Transverse colon (tissue), 4 donors: ENCODE results near the gene LPAR1. TPM values are rescaled to one million over a fixed set of nuclear protein-coding genes. Genes with fewer than 3 reads are reported as not detected.
A peak's percentile ranks its signal among the peaks of the same experiment; 100 is the strongest.

ENCODE experiments used
- DNase-seq: peaks from one replicate; pipeline ENCODE4 v3.0.0-alpha.2; 2019
- H3K27ac ChIP-seq, 4 donors: fragments of 200-600 bp; sonication (generic); 2 replicates each; pipeline ENCODE4 v1.5.1; 2016 to 2018; ENCODE audit warnings: inconsistent platforms in 4 of 4
- H3K27me3 ChIP-seq: fragments of 200-600 bp; sonication (generic); 2 replicates; pipeline ENCODE4 v1.5.1; 2017; ENCODE audit warnings: inconsistent platforms
- H3K36me3 ChIP-seq, 4 donors: fragments of 200-600 bp; sonication (generic); 2 replicates each; pipeline ENCODE4 v1.5.1; 2017 to 2019; ENCODE audit warnings: inconsistent platforms in 4 of 4
- H3K4me1 ChIP-seq, 4 donors: fragments of 200-600 bp; sonication (generic); 2 replicates each; pipeline ENCODE4 v1.5.1; 2017 to 2020; ENCODE audit warnings: inconsistent platforms in 4 of 4
- H3K4me3 ChIP-seq, 4 donors: fragments of 200-600 bp; sonication (generic); 1 replicate in 1 of 4; 2 replicates in 3 of 4; pipeline versions ENCODE4 v1.5.1 to v1.6.1; 2017 to 2019; ENCODE audit warnings: inconsistent platforms in 4 of 4
- H3K9me3 ChIP-seq, 2 donors: fragments of 200-600 bp; sonication (generic); 2 replicates each; pipeline ENCODE4 v1.5.1; 2017 to 2019; ENCODE audit warnings: inconsistent platforms in 2 of 2
- EP300 ChIP-seq: sonication (generic); formaldehyde crosslinking; IDR thresholded peaks from one replicate; pipeline ENCODE4 v1.6.1; 2017; ENCODE audit warnings: antibody characterized with exemption, low read depth
- POLR2A ChIP-seq: fragments of 450-650 bp; IDR thresholded peaks from one replicate; pipeline ENCODE4 v1.6.1; 2016; ENCODE audit warnings: antibody characterized with exemption, mild to moderate bottlenecking, moderate library complexity
- POLR2AphosphoS5 ChIP-seq, 3 donors: sonication (generic); formaldehyde crosslinking; IDR thresholded peaks; one replicate each; pipeline ENCODE4 v1.6.1; 2016; ENCODE audit warnings: antibody characterized with exemption in 3 of 3
- WGBS, 2 donors: methylation state at CpG; one replicate each; pipeline ENCODE4 v1.1.5; 2018; ENCODE audit warnings: low coverage in 1 of 2; 5-methylcytosine and 5-hydroxymethylcytosine counted together
- in situ Hi-C, 4 donors: fragments of 200-750 bp; cut with MboI; loops; one replicate each; pipeline versions ENCODE4 v1.15.0 to v1.15.1; 2017; ENCODE audit warnings: low sequenced_read_pairs in 3 of 4, low pct_ligation_motif_present in 1 of 4, low pct_unique_long_range_greater_than_20kb in 1 of 4
- intact Hi-C: fragments of 100-400 bp; cut with DNase I; formaldehyde crosslinking; loops from one replicate; pipeline ENCODE4 v1.15.1; 2023; ENCODE audit warnings: low total_unique reads
- total RNA-seq, 4 donors: library from RNA; depleted of rRNA; stranded (reverse); fragments of >200 nt; gene quantifications; one replicate each; pipeline ENCODE4 v1.1.0, GENCODE V29; 2016
- TF ChIP-seq, protein P1 (sequence below), 5 experiments: fragments of 200-600 bp in 3 of 5; fragments of 450-650 bp in 2 of 5; sonication (generic) in 3 of 5; IDR thresholded peaks; 1 replicate in 2 of 5; 2 replicates in 3 of 5; pipeline ENCODE4 v1.5.1; 2016 to 2017; ENCODE audit warnings: antibody characterized with exemption in 5 of 5, inconsistent platforms in 3 of 5, mild to moderate bottlenecking in 2 of 5, moderate library complexity in 1 of 5

Gene LPAR1
- total RNA-seq, 4 donors from 2014 or later: 27.1 to 34.4 (median 28.7) TPM

GRCh38 chr9:111041902-111042301, 3.6 kb upstream of the LPAR1 start:
- no peak for DNase-seq
- H3K27ac ChIP-seq: no peak overlapping the region
- peaks cover 0 to 8% (median 4%) of the 10 kb centered on the region in 4 donors for H3K4me1 ChIP-seq
- intact Hi-C loops (no loop called here), in situ Hi-C loops (loop anchor here in 1 of 4 donors (25.0 kb wide), 1 partner anchor 245 kb away; no protein-coding TSS in a partner anchor)
- peaks cover 4% of the 10 kb centered on the region for H3K27me3 ChIP-seq
- WGBS, 2 donors: 76 to 90% methylated on average over 5 of the region's 5 CpGs
- no peak overlapping the region for H3K4me3 ChIP-seq
- no peaks in the 10 kb centered on the region for H3K36me3 ChIP-seq
- H3K9me3 ChIP-seq: no peaks in the 10 kb centered on the region
- TF ChIP-seq, protein P1, sequence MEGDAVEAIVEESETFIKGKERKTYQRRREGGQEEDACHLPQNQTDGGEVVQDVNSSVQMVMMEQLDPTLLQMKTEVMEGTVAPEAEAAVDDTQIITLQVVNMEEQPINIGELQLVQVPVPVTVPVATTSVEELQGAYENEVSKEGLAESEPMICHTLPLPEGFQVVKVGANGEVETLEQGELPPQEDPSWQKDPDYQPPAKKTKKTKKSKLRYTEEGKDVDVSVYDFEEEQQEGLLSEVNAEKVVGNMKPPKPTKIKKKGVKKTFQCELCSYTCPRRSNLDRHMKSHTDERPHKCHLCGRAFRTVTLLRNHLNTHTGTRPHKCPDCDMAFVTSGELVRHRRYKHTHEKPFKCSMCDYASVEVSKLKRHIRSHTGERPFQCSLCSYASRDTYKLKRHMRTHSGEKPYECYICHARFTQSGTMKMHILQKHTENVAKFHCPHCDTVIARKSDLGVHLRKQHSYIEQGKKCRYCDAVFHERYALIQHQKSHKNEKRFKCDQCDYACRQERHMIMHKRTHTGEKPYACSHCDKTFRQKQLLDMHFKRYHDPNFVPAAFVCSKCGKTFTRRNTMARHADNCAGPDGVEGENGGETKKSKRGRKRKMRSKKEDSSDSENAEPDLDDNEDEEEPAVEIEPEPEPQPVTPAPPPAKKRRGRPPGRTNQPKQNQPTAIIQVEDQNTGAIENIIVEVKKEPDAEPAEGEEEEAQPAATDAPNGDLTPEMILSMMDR (IDR thresholded peaks at IDR 0.05): no peak
- TF ChIP-seq POLR2AphosphoS5 (IDR thresholded peaks at IDR 0.05) (no peak), EP300 (no peak), POLR2A (no peak)

GRCh38 chr9:111040494-111040893, 2.2 kb upstream of the LPAR1 start:
- intact Hi-C loops (no loop called here), in situ Hi-C loops (loop anchor here in 1 of 4 donors (25.0 kb wide), 1 partner anchor 247 kb away; no protein-coding TSS in a partner anchor)
- no peak for TF ChIP-seq POLR2A
- Histone ChIP-seq H3K9me3 (no peaks in the 10 kb centered on the region), H3K36me3 (no peaks in the 10 kb centered on the region), H3K27ac (no peak overlapping the region), H3K4me3 (no peak overlapping the region), H3K27me3 (peaks cover 9% of the 10 kb centered on the region), H3K4me1 (peaks cover 0 to 17% (median 9%) of the 10 kb centered on the region in 4 donors)
- no peak for DNase-seq
- 81 to 88% methylated on average over 3 of the region's 3 CpGs for WGBS, 2 donors

GRCh38 chr9:111039231-111039906, 1.1 kb upstream of the LPAR1 start:
- WGBS, 2 donors: 21 to 35% methylated on average over 9 to 23 of the region's 23 CpGs
- DNase-seq: peak; percentile 67
- TF ChIP-seq EP300: no peak
- no peak for TF ChIP-seq POLR2AphosphoS5 (IDR thresholded peaks at IDR 0.05)
- no peak for TF ChIP-seq POLR2A
- TF ChIP-seq, protein P1 (IDR thresholded peaks at IDR 0.05): no peak
- intact Hi-C loops (no loop called here), in situ Hi-C loops (loop anchor here in 1 of 4 donors (25.0 kb wide), 1 partner anchor 248 kb away; no protein-coding TSS in a partner anchor)
- Histone ChIP-seq H3K27ac (peak overlapping the region; percentile 86 to 95 (median 94)), H3K4me3 (peak overlapping the region; percentile 68 to 84 (median 70)), H3K27me3 (peaks cover 9% of the 10 kb centered on the region), H3K36me3 (no peaks in the 10 kb centered on the region), H3K9me3 (no peaks in the 10 kb centered on the region), H3K4me1 (peaks cover 0 to 25% (median 9%) of the 10 kb centered on the region in 4 donors)

DNA sequence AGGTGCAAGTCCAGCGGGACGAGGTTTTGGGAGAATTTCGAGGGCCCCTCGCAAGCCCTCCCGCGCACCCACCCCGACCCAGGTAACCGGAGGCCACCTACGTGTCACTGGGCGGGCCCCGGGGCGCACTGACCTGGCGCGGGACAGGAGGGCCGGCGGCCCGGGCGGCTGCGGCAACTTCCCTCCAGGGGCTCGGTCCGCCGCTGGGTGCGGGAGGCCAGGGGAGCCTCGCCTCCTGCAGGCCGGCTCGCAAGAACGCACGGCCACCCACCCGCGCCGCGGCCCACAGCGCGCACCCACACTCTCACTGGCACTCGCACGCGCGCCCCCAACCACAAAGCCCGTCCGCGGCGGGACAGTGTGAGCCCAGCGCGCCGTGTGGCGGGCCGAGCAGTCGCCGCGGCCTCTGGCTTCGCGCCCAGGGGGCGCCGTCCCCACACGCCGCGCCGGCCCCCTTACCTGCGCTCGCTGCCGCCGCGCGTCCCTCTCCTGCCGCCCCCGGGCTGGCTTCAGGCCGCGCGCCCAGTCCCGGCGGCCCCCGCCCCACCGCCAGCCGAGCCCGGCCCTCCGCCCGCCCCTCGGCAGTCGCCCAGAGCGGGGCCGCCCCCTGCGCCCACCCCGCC, 451 bp downstream of the LPAR1 start:
- intact Hi-C loops: no loop called here
- peak; percentile 42 for DNase-seq
- H3K9me3 ChIP-seq: no peaks in the 10 kb centered on the region

More for the DNA sequence above, 451 bp downstream of the LPAR1 start:
- Histone ChIP-seq H3K4me1 (peaks cover 0 to 30% (median 9%) of the 10 kb centered on the region in 4 donors), H3K27ac (peak overlapping the region; percentile 86 to 95 (median 94)), H3K4me3 (peak overlapping the region; percentile 68 to 84 (median 71)), H3K27me3 (peaks cover 9% of the 10 kb centered on the region), H3K36me3 (no peaks in the 10 kb centered on the region)
- in situ Hi-C loops: loop anchor here in 1 of 4 donors (25.0 kb wide), 1 partner anchor 249 kb away; no protein-coding TSS in a partner anchor
- no peak for TF ChIP-seq POLR2A
- TF ChIP-seq, protein P1 (IDR thresholded peaks at IDR 0.05): peak in 2 of 5 experiments; percentile 6 to 23
- 1% methylated on average over 23 of the region's 83 CpGs; no CpG with 5 or more reads in 1 of the 2 donors for WGBS, 2 donors
